ENCODE data around the gene MC1R. TPM values are rescaled to one million over a fixed set of nuclear protein-coding genes. Genes with fewer than 3 reads are reported as not detected.
A peak's percentile ranks its signal among the peaks of the same experiment; 100 is the strongest.

The MC1R gene
- total RNA-seq, 1 experiment from 2014 or later = 13.1 TPM

- intact Hi-C loops (cut with micrococcal nuclease) = no loop called here
- no peak for DNase-seq (ENCODE audit: unreplicated experiment)
- Mint-ChIP-seq H3K27me3 (ENCODE audit: insufficient read depth, unreplicated experiment) (no peaks in the 10 kb centered on the region), H3K27ac (ENCODE audit: low read depth, unreplicated experiment) (no peak overlapping the region), H3K4me1 (ENCODE audit: insufficient read depth, unreplicated experiment) (no peaks in the 10 kb centered on the region), H3K36me3 (ENCODE audit: insufficient read depth, unreplicated experiment) (peaks cover 23% of the 10 kb centered on the region), H3K9me3 (ENCODE audit: unreplicated experiment) (no peaks in the 10 kb centered on the region), H3K4me3 (ENCODE audit: unreplicated experiment) (no peak overlapping the region)
- no peak for TF ChIP-seq CTCF (IDR thresholded peaks at IDR 0.05; ENCODE audit: unreplicated experiment)
- BruUV-seq (replicated peaks) = no TSS peak
- POLR2A ChIA-PET = no interaction called here
- CTCF ChIA-PET = interaction anchor here (0.7 kb wide), 1 partner anchor 27 kb away, joined by 3 read pairs; no protein-coding TSS in a partner anchor
Observed at GRCh38 chr16:89955001-89955685, 36.5 kb downstream of the MC1R start.

- H3K9me3 Mint-ChIP-seq (ENCODE audit: unreplicated experiment) = no peaks in the 10 kb centered on the region
- BruUV-seq (replicated peaks) = no TSS peak
- CTCF ChIA-PET = interaction anchor here (0.6 kb wide), 1 partner anchor 9 kb away, joined by 3 read pairs; no protein-coding TSS in a partner anchor
Observed at GRCh38 chr16:89956505-89957215, 38.0 kb downstream of the MC1R start.

GRCh38 chr16:89957216-89957785, 38.6 kb downstream of the MC1R start:
- ChIA-PET CTCF (interaction anchor here (0.6 kb wide), 1 partner anchor 10 kb away, joined by 3 read pairs; no protein-coding TSS in a partner anchor), POLR2A (interaction anchor here (0.6 to 1.4 kb wide), 2 partner anchors 14 to 663 kb away, joined by 4 to 5 read pairs; no protein-coding TSS in a partner anchor)
- Mint-ChIP-seq H3K4me1 (ENCODE audit: insufficient read depth, unreplicated experiment) (no peaks in the 10 kb centered on the region), H3K4me3 (ENCODE audit: unreplicated experiment) (no peak overlapping the region), H3K27ac (ENCODE audit: low read depth, unreplicated experiment) (no peak overlapping the region), H3K9me3 (ENCODE audit: unreplicated experiment) (no peaks in the 10 kb centered on the region), H3K27me3 (ENCODE audit: insufficient read depth, unreplicated experiment) (no peaks in the 10 kb centered on the region), H3K36me3 (ENCODE audit: insufficient read depth, unreplicated experiment) (peaks cover 32% of the 10 kb centered on the region)
- intact Hi-C loops (cut with micrococcal nuclease) = no loop called here
- DNase-seq (ENCODE audit: unreplicated experiment) = no peak
- no TSS peak for BruUV-seq (replicated peaks)
- no peak for TF ChIP-seq CTCF (IDR thresholded peaks at IDR 0.05; ENCODE audit: unreplicated experiment)

More at GRCh38 chr16:89956505-89957215, 38.0 kb downstream of the MC1R start:
- peaks cover 32% of the 10 kb centered on the region for H3K36me3 Mint-ChIP-seq (ENCODE audit: insufficient read depth, unreplicated experiment)
- no peaks in the 10 kb centered on the region for H3K4me1 Mint-ChIP-seq (ENCODE audit: insufficient read depth, unreplicated experiment)
- no peaks in the 10 kb centered on the region for H3K27me3 Mint-ChIP-seq (ENCODE audit: insufficient read depth, unreplicated experiment)
- no peak for TF ChIP-seq CTCF (IDR thresholded peaks at IDR 0.05; ENCODE audit: unreplicated experiment)
- POLR2A ChIA-PET = interaction anchor here (0.5 to 1.4 kb wide), 3 partner anchors 15 to 662 kb away, joined by 4 to 5 read pairs (median 5); no protein-coding TSS in a partner anchor
- no peak overlapping the region for H3K4me3 Mint-ChIP-seq (ENCODE audit: unreplicated experiment)
- no peak for DNase-seq (ENCODE audit: unreplicated experiment)
- no peak overlapping the region for H3K27ac Mint-ChIP-seq (ENCODE audit: low read depth, unreplicated experiment)
- intact Hi-C loops (cut with micrococcal nuclease) = no loop called here

GRCh38 chr16:89958068-89958467, 39.4 kb downstream of the MC1R start:
- H3K27me3 Mint-ChIP-seq (ENCODE audit: insufficient read depth, unreplicated experiment) = no peaks in the 10 kb centered on the region
- H3K36me3 Mint-ChIP-seq (ENCODE audit: insufficient read depth, unreplicated experiment) = peaks cover 32% of the 10 kb centered on the region
- no peaks in the 10 kb centered on the region for H3K9me3 Mint-ChIP-seq (ENCODE audit: unreplicated experiment)
- no TSS peak for BruUV-seq (replicated peaks)
- POLR2A ChIA-PET = no interaction called here
- no peak overlapping the region for H3K4me3 Mint-ChIP-seq (ENCODE audit: unreplicated experiment)
- CTCF ChIA-PET = no interaction called here
- TF ChIP-seq CTCF (IDR thresholded peaks at IDR 0.05; ENCODE audit: unreplicated experiment) = no peak
- H3K4me1 Mint-ChIP-seq (ENCODE audit: insufficient read depth, unreplicated experiment) = no peaks in the 10 kb centered on the region
- DNase-seq (ENCODE audit: unreplicated experiment) = peak; percentile 4
- intact Hi-C loops (cut with micrococcal nuclease) = no loop called here
- H3K27ac Mint-ChIP-seq (ENCODE audit: low read depth, unreplicated experiment) = no peak overlapping the region

Data from MCF 10A (cell line).